NCI-H2227 treated with DMSO at 0.1 percent for 48 hours (cell line): Measurements from ENCODE around the gene RGL4.
"Not testable (repeated sequence)": the region's sequence is repeated elsewhere in the genome, so short reads cannot be mapped to it uniquely, and the experiment has no call there.

Experiments
- DNase-seq: peaks from one replicate; lab custom pipeline; 2025; lab: John Stamatoyannopoulos, UW

RGL4 gene

GRCh38 chr22:23690713-23691112 is at the start of gene RGL4:
Gene RGL4 (plus strand): TSS chr22:23691013. CDS start chr22:23692031, 1,018 bp downstream.
- DNase-seq = no peak

GRCh38 chr22:23646526-23646925 is 44.3 kb upstream of the RGL4 start:
- not testable (repeated sequence) for DNase-seq

DNA sequence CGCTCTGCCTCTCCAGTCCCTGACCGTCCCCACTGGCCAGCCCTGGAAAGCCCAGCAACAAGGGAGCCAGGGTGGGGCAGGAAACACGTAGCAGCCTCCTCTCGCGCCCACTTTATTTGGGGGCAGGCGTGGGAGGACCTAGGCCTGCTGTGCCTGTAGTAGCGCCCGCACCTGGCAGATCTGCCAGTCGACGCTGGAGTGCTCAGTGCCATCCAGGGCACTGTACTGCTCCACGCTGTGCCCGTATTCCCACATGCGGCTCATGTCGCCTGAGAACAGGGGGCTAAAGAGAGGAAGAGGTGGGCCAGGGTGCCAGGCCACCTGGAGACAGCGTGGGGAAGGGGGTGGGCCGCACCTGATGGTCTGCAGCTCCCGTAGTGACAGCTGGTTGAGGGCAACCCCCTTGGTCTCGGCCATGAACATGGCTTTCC is 41.7 kb upstream of the RGL4 start:
- no peak for DNase-seq

DNA sequence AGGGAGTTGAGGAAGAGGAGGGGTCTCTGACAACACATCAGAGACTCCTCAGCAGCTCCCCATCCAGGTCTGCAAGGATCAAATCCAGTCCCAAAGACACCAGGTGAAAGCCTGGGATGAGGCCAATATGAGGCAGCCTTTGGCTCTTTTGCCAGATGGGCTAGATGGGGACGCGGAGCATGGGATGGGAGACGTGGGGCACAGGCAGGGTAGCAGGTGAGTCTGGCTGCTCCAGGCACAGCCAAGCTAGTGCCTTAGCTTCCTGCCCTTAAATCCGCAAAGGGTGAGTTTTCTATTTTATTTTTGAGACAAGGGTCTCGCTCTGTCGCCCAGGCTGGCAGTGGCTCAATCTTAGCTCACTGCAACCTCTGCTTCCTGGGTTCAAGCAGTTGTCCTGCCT is 39.1 kb upstream of the RGL4 start:
- no peak for DNase-seq

DNA sequence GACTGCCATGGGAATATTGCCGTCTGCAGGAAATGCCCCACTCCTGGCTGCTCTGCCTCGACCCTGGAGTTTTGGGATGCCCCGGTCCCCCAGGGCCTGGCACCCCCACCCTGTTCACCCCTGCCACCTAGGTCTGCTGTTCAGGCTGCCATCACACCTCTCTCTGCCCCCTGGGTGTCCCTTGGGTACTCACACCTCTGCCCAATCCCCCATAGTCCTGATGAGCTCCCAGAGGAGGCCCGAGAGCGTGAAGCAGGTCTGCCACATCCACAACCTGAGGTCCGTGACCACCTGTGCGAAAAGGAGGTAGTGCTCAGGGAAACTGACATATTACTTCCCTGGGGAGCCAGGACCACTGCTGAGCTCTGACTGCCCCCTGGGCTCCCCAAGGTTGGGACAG is 38.5 kb upstream of the RGL4 start:
- DNase-seq = no peak

DNA sequence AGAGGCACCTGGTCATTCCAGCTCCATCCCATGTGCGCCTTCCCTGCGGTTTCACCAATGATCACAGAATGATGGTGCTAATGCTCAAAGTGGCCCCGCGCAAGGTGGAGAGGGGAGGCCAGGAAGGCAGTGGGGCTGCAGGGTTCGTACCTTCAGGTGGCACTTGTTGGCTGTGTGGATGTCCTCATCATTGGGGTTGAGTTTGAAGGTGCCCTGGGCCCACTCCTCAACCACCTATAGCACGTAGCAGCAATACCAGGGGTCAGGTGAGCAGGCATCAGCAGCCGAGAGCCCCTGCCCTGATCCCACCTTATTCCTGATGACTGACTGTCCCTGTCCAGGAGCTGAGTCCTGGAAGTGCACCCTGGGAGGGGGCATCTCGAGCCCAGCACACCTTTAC is 38.1 kb upstream of the RGL4 start:
- no peak for DNase-seq

GRCh38 chr22:23655891-23656475 is 34.8 kb upstream of the RGL4 start:
- DNase-seq = no peak

DNA sequence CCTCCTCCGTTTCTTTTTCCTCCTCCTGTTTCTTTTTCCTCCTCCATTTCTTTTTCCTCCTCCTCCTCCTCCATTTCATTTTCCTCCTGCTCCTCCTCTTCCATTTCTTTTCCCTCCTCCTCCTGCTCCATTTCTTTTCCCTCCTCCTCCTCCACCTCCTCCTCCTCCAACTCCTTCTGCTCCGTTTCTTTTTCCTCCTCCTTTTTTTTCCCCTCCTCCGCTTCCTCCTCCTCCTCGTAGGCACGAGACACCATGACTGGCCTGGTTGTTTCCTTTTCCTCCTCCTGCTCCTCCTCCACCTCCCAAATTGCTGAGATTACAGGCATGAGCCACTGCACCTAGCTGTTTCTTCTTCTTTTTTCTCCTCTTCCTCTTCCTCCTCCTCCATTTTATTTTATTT is 33.1 kb upstream of the RGL4 start:
- DNase-seq = no peak

DNA sequence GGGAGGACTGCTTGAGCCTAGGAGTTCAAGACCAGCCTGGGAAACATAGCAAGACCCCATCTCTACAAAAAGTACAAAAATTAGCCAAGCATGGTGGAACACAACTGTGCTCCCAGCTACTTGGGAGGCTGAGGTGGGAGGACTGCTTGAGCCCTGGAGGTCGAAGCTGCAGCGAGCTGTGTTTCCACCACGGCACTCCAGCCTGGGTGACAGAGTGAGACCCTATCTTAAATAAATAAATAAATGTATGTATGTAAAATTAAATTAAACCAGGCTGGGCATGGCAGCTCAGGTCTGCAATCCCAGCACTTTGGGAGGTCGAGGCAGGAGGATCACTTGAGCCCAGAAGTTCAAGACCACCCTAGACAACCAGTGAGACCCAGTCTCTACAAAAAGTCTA is 30.4 kb upstream of the RGL4 start:
- DNase-seq = not testable (repeated sequence)

DNA sequence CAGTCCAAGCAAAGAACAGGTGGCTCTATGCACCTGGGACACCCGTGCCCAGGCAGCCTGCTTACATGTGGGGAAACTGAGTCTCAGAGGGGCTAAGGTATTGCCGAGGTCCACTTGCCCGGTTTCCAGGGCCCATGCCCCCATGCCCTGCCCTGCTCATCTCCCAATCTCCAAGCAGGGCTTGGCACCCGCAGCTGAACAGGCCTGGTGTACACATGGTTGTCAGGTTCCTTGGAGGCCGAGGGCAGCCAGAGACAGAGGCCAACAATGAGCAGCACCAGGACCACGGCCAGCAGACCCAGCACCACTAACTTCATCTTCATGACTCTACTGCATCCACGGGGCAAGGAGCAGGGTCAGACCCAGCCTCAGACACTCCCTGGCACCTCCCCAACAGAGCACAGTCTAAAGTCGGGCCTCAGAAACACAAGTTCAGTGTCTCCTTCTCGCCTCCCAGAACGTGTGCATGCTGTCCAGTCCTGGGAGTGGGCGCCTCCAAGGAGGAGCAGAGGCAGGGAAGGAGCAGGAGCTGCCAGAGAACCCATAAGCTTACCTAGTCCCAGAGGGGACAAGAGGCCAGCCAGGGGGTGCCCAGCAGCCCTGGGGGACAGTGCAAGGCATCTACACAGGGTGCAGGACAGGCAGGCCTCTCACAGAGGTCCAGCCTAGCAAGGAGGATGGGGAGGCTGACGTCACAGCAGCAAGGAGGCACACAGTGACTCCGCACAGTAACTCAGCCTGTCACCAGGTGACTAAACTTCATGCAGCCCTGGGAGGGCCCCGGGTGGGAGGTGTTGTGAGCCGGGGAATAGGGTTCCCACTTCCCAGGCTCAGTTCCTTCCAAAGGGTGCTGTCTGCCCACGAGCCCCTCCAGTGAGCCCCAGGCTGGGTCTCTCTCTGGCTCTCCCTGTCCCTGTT is 20.2 kb upstream of the RGL4 start:
- DNase-seq = no peak

DNA sequence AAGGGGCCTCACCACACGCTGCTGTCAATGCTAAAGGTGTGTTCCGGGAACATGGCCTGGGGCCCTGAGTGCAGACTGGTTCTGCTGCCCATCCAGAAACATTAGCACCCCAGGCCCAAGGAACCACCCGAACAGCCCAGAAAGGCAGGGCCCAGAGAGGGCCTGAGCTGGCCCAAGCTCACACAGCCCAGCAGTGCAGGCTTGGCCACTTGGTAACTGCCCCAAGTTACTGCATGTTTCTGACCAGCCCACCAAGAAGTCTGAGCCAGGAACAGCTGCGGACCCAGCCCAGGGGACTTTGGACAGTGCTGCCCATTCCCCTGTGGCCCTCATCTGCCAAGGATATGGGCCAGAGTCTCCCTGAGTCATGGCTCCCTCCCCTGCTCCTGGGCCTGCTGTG is 19.4 kb upstream of the RGL4 start:
- DNase-seq = not testable (repeated sequence)

DNA sequence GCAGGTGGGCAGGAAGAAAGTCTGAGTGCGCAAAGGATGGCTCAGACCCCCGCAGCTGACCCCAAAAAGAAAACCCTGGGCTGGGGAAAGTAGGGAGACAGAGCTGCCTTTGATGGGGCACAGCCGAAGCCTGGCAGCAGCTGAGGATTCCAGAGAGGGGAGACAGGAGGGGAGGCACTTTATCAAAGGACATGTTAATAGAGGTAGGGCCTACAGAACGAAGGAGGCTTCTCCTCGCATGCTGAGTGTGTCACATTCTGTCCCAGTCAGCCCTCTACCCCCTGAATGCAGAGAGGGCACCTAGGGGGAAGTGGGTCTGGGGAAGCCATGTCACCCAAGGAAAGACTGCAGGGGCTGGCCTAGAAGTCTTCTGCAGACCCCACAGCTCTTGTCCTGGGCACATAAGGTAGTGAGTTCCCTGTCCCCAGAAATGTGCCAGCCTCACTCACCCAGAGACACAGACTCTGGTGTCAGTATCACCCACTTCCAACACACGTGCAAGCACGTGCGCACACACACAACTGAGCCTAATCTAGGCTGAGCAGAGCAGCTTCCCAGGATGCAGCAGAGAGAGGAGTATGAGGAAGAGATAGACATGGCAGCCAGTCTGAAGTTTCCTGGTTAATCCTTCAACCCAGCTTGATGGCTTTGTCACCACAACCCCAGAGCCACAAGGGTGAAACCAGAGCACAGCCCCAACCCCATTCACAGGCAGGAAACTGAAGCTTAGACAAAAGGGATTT is 18.3 kb upstream of the RGL4 start:
- not testable (repeated sequence) for DNase-seq

DNA sequence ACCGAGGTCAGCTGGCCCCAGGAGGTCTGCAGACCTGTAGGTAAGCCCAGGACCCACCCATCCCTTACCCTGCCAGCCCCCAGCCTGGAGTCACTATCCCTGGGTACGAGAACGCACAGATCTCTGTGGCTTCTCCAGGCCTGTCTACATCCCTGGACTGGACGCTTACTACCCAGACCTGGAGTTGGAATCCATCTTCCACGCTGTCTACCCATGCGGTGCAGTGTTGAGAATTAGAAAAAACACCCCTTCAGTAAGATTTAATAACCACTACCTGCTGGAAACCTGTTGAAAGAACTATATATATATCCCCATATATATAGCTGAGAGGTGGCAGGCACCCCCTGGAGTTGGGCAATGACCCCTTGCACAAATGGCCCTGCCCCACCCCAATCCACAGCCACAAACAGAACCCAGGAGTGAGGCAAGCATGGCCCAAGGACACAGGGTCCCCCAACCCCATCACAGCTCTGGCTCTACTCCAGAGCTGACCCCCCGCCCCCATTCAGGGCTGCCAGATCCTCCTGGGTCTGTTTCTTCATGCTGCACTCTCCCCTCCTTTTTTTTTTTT is 17.7 kb upstream of the RGL4 start:
- no peak for DNase-seq

DNA sequence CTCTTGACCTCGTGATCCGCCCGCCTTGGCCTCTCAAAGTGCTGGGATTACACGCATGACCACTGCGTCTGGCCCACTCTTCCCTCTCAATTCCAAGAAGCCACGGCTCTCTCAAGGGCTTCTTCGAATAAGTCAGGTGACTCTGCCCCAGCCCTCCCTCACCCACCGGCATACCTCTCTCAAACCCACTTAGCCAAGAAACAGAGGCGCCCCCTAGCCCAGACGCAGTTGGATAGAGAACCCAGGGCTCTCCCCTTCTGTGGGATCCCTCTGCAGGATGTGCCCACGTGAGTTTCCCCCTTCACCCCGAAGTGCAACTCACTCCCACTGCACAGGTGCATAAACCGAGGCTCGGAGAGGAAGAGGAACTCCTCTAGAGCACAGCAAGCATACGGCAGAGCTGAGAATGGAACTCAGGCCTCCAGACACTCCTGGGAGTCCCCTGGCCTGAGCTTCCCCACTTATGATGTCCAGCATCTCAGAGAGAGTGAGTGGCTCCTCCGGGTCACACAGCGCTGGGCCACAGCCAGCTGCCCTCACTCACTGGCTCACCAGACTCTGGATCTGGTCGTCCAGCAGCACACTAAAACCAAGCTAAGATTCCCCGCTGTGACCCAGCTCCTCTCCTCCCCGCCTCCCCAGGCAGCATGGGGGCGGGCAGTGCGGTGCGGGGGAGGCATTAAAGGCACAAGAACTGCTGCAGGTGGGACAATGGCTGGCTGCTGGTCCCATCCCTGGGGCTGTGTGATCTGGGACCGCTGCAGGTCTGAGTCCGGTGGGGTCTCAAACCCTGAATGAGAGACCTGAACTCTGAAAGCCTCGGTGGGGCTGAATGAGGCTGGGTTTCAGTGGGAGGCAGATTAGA is 16.8 kb upstream of the RGL4 start:
- no peak for DNase-seq

GRCh38 chr22:23674886-23675501 is 15.8 kb upstream of the RGL4 start:
- not testable (repeated sequence) for DNase-seq

GRCh38 chr22:23675502-23676415 is 15.1 kb upstream of the RGL4 start:
- DNase-seq = no peak

- not testable (repeated sequence) for DNase-seq
Observed at GRCh38 chr22:23676841-23677700, 13.7 kb upstream of the RGL4 start.

DNA sequence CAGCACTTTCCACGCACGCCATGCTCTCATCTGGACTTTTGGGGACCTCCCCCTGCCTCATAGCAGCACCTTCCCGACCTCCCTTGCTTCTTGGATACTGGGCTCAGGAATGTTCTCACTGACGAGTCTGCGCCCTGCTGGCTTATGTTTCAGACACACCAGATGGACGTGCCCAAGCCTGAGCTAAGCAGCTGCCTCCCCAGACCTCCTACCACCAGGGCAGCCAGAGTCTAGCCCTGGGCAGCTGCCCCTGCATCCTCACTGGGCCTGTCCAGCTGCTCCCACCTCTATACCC is 13.2 kb upstream of the RGL4 start:
- no peak for DNase-seq

DNA sequence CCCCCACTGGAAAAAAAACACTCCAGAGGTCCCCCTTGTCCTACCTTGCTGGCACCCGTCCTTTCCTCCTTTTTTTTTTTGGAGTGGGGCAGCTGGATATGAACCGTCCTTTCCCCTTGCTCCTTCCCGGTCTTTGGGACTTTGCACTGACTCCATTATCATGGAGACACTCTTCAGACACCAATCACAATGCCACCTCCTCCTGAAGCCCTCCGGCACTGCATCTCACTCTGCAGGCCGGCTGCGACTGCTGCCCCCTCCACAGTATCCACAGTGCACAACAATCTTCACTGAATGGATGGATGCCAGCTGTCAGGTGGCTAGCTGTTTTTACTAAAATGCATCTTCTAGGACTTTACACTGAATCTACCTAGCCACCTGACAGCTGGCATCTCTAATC is 12.7 kb upstream of the RGL4 start:
- DNase-seq = no peak
